GM12874 (cell line): ENCODE data around the gene GIT1.

Source experiments
- TF ChIP-seq, protein P1 (sequence below): IDR thresholded peaks from 2 replicates; pipeline ENCODE4 v1.5.1; 2011; ENCODE audit warnings: low read depth, mild to moderate bottlenecking, control low read depth, low read length, moderate library complexity; ENCODE audit not compliant: insufficient read depth

GIT1 gene

GRCh38 chr17:29624586-29624985, 35.1 kb upstream of the GIT1 start:
- TF ChIP-seq, protein P1, sequence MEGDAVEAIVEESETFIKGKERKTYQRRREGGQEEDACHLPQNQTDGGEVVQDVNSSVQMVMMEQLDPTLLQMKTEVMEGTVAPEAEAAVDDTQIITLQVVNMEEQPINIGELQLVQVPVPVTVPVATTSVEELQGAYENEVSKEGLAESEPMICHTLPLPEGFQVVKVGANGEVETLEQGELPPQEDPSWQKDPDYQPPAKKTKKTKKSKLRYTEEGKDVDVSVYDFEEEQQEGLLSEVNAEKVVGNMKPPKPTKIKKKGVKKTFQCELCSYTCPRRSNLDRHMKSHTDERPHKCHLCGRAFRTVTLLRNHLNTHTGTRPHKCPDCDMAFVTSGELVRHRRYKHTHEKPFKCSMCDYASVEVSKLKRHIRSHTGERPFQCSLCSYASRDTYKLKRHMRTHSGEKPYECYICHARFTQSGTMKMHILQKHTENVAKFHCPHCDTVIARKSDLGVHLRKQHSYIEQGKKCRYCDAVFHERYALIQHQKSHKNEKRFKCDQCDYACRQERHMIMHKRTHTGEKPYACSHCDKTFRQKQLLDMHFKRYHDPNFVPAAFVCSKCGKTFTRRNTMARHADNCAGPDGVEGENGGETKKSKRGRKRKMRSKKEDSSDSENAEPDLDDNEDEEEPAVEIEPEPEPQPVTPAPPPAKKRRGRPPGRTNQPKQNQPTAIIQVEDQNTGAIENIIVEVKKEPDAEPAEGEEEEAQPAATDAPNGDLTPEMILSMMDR = no peak

DNA sequence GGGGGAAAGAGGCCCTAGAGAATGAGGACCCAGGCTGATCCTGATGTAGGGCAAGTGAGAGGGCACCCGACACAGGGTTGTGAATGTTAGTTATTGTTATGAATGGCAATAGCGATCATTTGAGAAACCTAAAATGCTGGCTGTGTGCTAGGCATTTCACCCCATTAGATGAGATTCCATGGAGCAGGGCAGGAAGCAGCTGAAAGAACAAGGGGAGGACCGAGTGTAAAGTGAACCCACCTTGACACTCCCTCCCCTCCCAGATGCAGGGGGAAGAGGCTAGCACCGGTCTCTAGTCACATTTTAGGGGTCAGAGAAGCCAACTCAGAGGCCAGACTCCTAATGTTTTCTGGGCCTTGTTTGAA, 33.8 kb upstream of the GIT1 start:
- TF ChIP-seq, protein P1 = no peak

- TF ChIP-seq, protein P1 = no peak
Measured at GRCh38 chr17:29622337-29623282, 33.2 kb upstream of the GIT1 start, which contains the start of gene CORO6. TSS of gene CORO6 (minus strand) at chr17:29622912. CDS start at chr17:29621421, 1,491 bp downstream.

GRCh38 chr17:29621751-29622194, 32.3 kb upstream of the GIT1 start:
- TF ChIP-seq, protein P1 = no peak

DNA sequence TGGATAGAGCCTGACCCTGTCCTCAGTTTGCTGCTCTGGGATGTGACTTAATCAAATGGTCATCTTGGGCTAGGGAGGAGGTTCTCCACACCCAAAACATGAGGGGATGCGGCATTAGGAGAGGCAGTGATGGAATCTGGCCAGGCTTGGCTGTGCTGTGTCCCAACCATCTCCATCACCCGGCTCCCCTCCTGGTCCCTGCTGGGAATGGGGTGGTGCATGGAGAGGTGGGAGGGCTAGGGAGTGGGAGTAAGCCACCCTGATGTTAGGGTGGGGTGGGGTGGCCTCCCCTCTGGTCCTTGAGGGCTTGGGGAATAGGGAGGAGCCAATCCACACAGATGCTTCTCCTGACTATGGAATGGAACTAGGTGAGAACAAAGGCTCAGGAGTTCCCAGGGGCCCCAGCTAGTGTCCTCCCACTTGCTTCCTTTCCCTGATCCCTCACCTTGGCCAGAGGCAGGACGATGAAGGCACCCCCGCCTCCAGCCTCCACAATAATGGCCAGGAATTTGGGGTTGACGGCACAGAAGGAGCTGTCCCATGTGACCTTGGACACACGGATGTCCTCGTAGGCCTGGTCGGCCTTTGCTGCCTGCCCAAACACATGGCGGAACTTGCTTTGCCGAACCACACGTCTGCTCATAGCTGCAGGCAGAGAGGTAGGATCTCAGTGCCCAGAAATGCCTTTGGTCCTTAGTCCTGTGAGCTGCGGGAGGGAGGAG, 31.5 kb upstream of the GIT1 start:
- TF ChIP-seq, protein P1 = no peak

- TF ChIP-seq, protein P1 = no peak
Measured at GRCh38 chr17:29620271-29620670, 30.8 kb upstream of the GIT1 start.

GRCh38 chr17:29619251-29619650, 29.8 kb upstream of the GIT1 start:
- TF ChIP-seq, protein P1 = peak; percentile 36
